Measurements from ENCODE around the gene RNPC3.
"Not testable (repeated sequence)": the region's sequence is repeated elsewhere in the genome, so short reads cannot be mapped to it uniquely, and the experiment has no call there.

RNPC3 gene

DNA sequence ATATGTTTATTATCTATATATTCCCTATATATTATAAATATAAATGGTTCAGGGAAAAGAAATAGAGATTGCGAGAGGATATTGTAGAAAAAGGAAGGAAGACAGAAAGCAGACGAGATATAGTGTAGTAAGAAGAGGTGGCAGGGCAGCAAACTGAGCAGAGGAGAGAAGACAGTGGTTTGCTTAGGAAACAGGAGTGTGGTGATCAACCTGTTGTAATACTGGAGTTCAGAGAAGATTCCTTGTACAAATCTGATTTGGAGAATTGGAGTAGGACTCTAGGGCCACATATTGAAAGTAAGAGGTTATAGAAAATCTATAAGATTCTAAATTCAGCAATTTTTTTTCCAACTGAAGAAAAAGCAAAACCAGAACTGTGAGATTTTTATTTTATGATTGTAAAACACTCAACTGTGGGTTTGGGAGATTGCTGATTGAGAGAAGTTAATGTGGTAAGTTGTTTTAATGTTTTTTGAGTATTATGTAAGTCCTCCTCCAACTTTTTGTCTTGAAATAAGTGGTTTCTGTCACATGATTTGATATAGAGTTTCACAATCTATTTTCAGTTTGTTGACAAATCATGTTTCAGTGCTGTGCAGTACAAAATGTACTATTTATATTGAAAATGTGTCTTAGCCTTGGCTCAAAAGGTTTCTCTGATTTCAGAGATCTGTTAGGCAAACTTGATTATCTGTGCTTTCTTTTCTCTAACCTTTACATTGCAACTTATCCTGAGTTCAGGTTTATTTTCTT is 36.3 kb downstream of the RNPC3 start:
- DNase-seq, result no peak

DNA sequence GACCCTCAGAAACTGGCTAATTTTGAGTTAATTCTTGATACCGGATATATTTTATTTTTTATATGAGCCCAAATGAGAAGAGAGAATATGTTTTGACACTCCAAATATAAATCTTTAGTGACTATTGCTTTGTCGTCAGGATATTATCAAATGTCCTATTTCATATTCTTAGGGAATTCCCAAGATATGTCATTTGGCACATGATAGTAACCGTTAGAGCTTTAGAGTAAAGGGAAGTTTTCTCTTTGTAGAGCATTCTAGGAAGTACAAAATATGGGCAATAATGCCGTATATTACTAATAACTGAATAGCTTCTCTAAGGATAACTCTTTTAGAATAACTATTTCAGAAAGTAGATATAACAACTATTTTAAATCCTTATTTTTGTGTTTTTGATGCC is 37.6 kb downstream of the RNPC3 start:
- no peak for DNase-seq

DNA sequence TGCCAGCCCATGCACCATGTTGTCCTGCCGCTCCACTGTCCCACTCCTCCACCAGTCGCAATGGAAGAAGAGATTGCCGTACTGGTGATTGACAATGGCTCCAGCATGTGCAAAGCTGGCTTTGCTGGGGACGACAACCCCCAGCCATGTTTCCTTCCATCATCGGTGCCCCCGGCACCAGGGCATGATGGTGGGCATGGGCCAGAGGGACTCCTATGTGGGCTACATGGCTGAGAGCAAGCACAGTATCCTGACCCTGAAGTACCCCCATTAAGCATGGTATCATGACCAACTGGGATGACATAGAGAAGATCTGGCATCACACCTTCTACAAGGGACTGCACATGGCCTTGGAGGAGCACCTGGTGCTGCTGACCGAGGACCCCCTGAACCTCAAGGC is 44.0 kb downstream of the RNPC3 start:
- no peak for DNase-seq

DNA sequence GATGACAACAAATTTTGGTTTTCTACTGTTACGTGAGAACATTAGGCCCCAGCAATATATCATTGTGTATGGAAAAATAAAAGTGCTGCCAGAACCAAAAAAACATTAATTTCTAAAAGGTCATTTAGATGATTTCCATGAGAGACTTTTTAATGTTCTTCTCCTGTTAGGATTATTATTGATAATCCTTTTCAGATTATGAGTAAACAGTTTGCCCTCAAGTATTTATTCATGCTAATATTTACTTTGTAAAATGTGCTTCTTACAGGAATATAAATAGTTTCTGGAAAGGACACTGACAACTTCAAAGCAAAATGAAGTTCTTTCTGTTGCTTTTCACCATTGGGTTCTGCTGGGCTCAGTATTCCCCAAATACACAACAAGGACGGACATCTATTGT is 45.8 kb downstream of the RNPC3 start, which contains the start of gene AMY2B:
AMY2B (plus strand) TSS at position 301 of the 400 bp plus-strand sequence; CDS start at position 315, 14 bp downstream.
- not testable (repeated sequence) for DNase-seq

DNA sequence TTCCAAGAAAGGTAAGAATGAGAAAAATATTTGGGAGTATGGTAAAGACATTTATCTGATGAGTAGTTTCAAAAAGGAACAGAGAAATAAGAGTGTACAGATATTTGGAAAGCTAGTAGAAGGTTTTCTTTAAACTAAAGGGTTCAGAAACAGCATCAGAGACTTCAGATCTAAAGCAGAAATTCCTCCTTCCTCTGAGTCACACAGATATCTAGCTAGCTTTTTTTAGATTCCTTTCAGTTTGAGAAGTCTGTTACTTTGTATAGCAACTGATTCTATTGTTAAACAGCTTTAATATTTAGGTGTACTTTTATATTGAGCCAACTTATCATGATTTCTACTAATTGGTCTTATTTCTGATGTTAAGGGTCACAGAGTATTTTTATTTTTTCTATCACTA is 50.6 kb downstream of the RNPC3 start:
- no peak for DNase-seq

DNA sequence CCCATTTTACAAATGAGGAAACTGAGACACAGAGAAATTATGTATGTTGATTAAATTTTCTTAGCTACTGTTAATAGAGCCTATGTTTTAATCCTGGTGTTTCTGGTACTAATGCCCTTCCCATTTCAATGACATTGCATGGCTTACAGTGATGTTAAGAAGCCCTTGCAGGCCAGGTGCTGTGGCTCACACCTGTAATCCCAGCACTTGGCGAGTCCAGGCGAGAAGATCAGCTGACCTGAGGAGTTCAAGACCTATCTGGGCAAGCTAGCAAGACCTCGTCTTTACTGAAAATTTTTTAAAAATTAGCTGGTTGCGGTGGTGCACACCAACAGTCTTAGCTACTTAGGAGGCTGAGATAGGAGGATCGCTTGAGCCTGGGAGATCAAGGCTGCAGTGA is 51.3 kb downstream of the RNPC3 start:
- DNase-seq, result not testable (repeated sequence)

DNA sequence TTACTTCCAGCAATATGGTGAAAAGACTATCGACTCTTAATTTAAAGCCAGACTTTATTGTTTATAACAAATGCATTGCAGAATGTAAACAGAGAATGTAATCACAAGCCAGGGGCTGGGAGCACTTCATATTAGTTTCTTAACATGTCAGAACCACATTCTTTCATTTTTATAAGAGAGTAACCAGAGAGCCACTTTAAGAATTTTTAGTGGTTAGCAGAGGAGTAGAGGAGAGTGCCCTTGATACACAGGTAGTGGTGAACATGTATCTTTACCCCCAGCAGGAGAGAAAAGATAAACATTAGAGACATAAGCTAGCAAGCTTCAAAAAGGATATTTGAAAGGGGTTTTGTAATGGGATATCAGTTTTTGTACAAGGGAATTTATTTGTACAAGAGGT is 57.0 kb downstream of the RNPC3 start:
- DNase-seq, result no peak

DNA sequence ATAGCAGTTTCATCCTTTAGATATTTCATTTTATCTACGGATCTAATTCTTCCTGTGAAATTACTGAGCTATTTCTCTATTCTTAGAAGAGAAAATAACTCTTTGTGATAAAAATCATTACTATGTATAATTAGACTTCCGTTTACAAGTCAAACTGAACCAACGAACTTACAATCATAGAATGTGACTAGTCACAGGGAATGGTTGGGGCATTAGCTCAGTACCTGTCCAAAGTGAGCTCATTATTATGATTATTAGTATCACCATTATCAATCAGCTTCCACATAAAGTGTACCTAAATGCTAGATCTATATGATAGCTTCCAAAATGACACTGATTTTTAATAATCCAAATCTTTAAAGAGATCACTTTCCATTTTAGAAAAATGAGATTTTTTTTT is 58.4 kb downstream of the RNPC3 start:
- no peak for DNase-seq

DNA sequence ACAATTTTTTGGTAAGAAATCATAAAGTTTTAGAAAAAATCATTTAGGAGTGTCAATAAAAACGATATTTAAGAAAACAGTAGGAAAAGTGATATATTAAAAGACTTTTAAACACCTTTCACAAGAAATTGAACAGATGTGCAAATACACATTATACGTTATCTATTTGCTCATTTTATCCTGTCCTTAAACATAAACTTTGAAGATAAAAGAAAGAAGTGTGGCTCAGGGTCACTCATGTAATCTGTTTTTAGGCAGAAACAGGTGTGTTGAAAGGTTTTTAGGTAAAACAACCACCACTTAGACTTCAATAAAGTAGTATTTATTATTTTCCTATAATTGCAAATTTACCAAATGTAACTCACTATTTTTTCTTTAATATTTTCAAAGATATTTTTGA is 59.0 kb downstream of the RNPC3 start:
- DNase-seq, result no peak

DNA sequence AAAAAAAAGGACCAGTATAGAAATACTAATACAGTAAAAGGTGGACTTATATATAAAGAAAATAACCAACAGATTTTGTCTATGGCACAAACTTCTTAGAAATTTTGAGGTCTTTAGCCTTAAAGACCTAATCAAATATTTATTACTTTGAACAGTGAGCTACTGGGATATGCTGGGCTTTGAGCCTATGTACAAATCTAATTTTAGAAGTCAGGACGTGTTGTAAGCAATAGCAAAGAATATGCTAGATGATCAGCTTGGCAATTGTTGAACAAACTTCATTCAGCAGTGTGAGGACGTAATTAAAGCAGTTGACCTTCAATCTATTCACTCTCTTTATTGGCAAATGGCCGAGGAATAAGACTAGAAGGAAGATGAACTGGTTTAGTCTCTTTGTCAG is 77.2 kb downstream of the RNPC3 start:
- DNase-seq, result not testable (repeated sequence)
